ENCODE results near the gene MMP10.

GRCh38 chr11:102807921-102808320 lies 27.5 kb upstream of the MMP10 start:
- TF ChIP-seq PATZ1 (tag by site-specific recombination; IDR thresholded peaks at IDR 0.05), result no peak
- TF ChIP-seq, protein P1, sequence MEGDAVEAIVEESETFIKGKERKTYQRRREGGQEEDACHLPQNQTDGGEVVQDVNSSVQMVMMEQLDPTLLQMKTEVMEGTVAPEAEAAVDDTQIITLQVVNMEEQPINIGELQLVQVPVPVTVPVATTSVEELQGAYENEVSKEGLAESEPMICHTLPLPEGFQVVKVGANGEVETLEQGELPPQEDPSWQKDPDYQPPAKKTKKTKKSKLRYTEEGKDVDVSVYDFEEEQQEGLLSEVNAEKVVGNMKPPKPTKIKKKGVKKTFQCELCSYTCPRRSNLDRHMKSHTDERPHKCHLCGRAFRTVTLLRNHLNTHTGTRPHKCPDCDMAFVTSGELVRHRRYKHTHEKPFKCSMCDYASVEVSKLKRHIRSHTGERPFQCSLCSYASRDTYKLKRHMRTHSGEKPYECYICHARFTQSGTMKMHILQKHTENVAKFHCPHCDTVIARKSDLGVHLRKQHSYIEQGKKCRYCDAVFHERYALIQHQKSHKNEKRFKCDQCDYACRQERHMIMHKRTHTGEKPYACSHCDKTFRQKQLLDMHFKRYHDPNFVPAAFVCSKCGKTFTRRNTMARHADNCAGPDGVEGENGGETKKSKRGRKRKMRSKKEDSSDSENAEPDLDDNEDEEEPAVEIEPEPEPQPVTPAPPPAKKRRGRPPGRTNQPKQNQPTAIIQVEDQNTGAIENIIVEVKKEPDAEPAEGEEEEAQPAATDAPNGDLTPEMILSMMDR (tag by site-specific recombination; IDR thresholded peaks at IDR 0.05), result no peak
- TF ChIP-seq ZNF792 (tag by site-specific recombination; IDR thresholded peaks at IDR 0.05), result no peak
- no peak for TF ChIP-seq ZNF274 (IDR thresholded peaks at IDR 0.05; ENCODE audit: low read length)
- no peak for TF ChIP-seq ZNF274 (tag by site-specific recombination; IDR thresholded peaks at IDR 0.05; ENCODE audit: borderline replicate concordance)
- no peak for TF ChIP-seq ZBTB21 (tag by site-specific recombination; IDR thresholded peaks at IDR 0.05)
- TF ChIP-seq ZNF146 (tag by site-specific recombination; IDR thresholded peaks at IDR 0.05), result no peak
- no peak for TF ChIP-seq ZNF211 (tag by site-specific recombination; IDR thresholded peaks at IDR 0.05; ENCODE audit: low read depth)
- no peak for TF ChIP-seq REST (tag by site-specific recombination; IDR thresholded peaks at IDR 0.05)
- TF ChIP-seq KLF10 (tag by site-specific recombination; IDR thresholded peaks at IDR 0.05), result no peak
- no peak for TF ChIP-seq YY1 (tag by site-specific recombination; IDR thresholded peaks at IDR 0.05)
- no peak for TF ChIP-seq BCL11B (tag by site-specific recombination; IDR thresholded peaks at IDR 0.05; ENCODE audit: low read depth)
- no peak for TF ChIP-seq ZNF138 (tag by site-specific recombination; IDR thresholded peaks at IDR 0.05; ENCODE audit: borderline replicate concordance)
- TF ChIP-seq, protein P2, sequence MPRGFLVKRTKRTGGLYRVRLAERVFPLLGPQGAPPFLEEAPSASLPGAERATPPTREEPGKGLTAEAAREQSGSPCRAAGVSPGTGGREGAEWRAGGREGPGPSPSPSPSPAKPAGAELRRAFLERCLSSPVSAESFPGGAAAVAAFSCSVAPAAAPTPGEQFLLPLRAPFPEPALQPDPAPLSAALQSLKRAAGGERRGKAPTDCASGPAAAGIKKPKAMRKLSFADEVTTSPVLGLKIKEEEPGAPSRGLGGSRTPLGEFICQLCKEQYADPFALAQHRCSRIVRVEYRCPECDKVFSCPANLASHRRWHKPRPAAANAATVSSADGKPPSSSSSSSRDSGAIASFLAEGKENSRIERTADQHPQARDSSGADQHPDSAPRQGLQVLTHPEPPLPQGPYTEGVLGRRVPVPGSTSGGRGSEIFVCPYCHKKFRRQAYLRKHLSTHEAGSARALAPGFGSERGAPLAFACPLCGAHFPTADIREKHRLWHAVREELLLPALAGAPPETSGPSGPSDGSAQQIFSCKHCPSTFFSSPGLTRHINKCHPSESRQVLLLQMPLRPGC (tag by site-specific recombination; IDR thresholded peaks at IDR 0.05), result no peak
- TF ChIP-seq ZNF571 (tag by site-specific recombination; IDR thresholded peaks at IDR 0.05), result no peak
